CD14-positive monocyte (primary cell): ENCODE measurements around the gene CAMSAP3. TPM values are rescaled to one million over a fixed set of nuclear protein-coding genes. Genes with fewer than 3 reads are reported as not detected.
A peak's percentile ranks its signal among the peaks of the same experiment; 100 is the strongest.

Experiments used
- DNase-seq, 3 donors: peaks; one replicate each; pipeline ENCODE4 v3.0.0-alpha.2; 2011 to 2022
- H2AFZ ChIP-seq: 2 replicates; pipeline ENCODE4 v1.6.0; 2012; ENCODE audit warnings: mild to moderate bottlenecking, low read depth, low read length, inconsistent platforms; ENCODE audit not compliant: insufficient read depth, poor library complexity, severe bottlenecking
- H3K27ac ChIP-seq, 2 donors: 1 replicate in 1 of 2; 2 replicates in 1 of 2; pipeline ENCODE4 v1.5.1; 2012 to 2013; ENCODE audit warnings: low read length in 2 of 2, control low read depth in 1 of 2, inconsistent platforms in 1 of 2, low read depth in 1 of 2, mild to moderate bottlenecking in 1 of 2
- H3K27me3 ChIP-seq, 2 donors: one replicate each; pipeline versions ENCODE4 v1.6.0 to v1.6.1; 2011 to 2013; ENCODE audit warnings: low read length in 2 of 2; ENCODE audit not compliant: control insufficient read depth in 2 of 2, insufficient read depth in 2 of 2
- H3K36me3 ChIP-seq, 2 donors: replicated peaks in 1 of 2; 1 replicate in 1 of 2; 2 replicates in 1 of 2; pipeline versions ENCODE4 v1.5.1 to v1.6.1; 2012 to 2013; ENCODE audit warnings: low read length in 2 of 2, control low read depth in 1 of 2, inconsistent platforms in 1 of 2, mild to moderate bottlenecking in 1 of 2; ENCODE audit not compliant: insufficient read depth in 2 of 2, control insufficient read depth in 1 of 2
- H3K4me1 ChIP-seq, 2 donors: 1 replicate in 1 of 2; 2 replicates in 1 of 2; pipeline versions ENCODE4 v1.5.1 to v1.6.1; 2012 to 2013; ENCODE audit warnings: low read length in 2 of 2, control low read depth in 1 of 2, inconsistent platforms in 1 of 2, mild to moderate bottlenecking in 1 of 2, moderate library complexity in 1 of 2; ENCODE audit not compliant: insufficient read depth in 2 of 2, control insufficient read depth in 1 of 2
- H3K4me2 ChIP-seq: replicated peaks from 2 replicates; pipeline ENCODE3; 2012; ENCODE audit warnings: low read length, moderate library complexity, mild to moderate bottlenecking; ENCODE audit not compliant: poor library complexity, severe bottlenecking; ENCODE audit errors: extremely low read depth
- H3K4me3 ChIP-seq, 3 experiments: fragments of 200-600 bp in 1 of 3; sonication (generic) in 1 of 3; replicated peaks in 1 of 3; 1 replicate in 2 of 3; 2 replicates in 1 of 3; pipeline ENCODE4 v1.5.1; 2011 to 2013; ENCODE audit warnings: low read length in 3 of 3, mild to moderate bottlenecking in 3 of 3, control low read depth in 2 of 3, low read depth in 2 of 3, inconsistent platforms in 1 of 3, moderate library complexity in 1 of 3
- H3K79me2 ChIP-seq: 2 replicates; pipeline ENCODE4 v1.6.0; 2012; ENCODE audit warnings: mild to moderate bottlenecking, control low read depth, inconsistent platforms, low read length, moderate library complexity; ENCODE audit not compliant: insufficient read depth
- H3K9ac ChIP-seq: 2 replicates; pipeline ENCODE4 v1.6.0; 2017; ENCODE audit warnings: low read length, mild to moderate bottlenecking; ENCODE audit not compliant: insufficient read depth, poor library complexity, severe bottlenecking
- H3K9me3 ChIP-seq, 2 donors: replicated peaks in 1 of 2; 1 replicate in 1 of 2; 2 replicates in 1 of 2; pipeline versions ENCODE4 v1.5.1 to v1.6.1; 2012 to 2013; ENCODE audit warnings: low read length in 2 of 2, control low read depth in 1 of 2; ENCODE audit not compliant: control insufficient read depth in 1 of 2, insufficient read depth in 1 of 2
- H4K20me1 ChIP-seq: 2 replicates; pipeline ENCODE4 v1.6.0; 2012; ENCODE audit warnings: mild to moderate bottlenecking, low read length, control low read depth, moderate library complexity; ENCODE audit not compliant: insufficient read depth
- H3K27ac Mint-ChIP-seq, 7 donors: one replicate each; pipeline ENCODE4 v1.8.0; 2020; ENCODE audit warnings: mild to moderate bottlenecking in 7 of 7, mixed read lengths in 7 of 7, moderate library complexity in 6 of 7, inconsistent platforms in 2 of 7
- H3K27me3 Mint-ChIP-seq, 3 donors: one replicate each; pipeline ENCODE4 v1.8.0; 2021 to 2022; ENCODE audit warnings: low read depth in 3 of 3, mild to moderate bottlenecking in 3 of 3, mixed read lengths in 3 of 3, moderate library complexity in 3 of 3, inconsistent platforms in 1 of 3
- H3K36me3 Mint-ChIP-seq, 2 donors: one replicate each; pipeline ENCODE4 v1.8.0; 2020; ENCODE audit warnings: mixed read lengths in 2 of 2, inconsistent platforms in 1 of 2, mild to moderate bottlenecking in 1 of 2
- H3K4me1 Mint-ChIP-seq: one replicate; pipeline ENCODE4 v1.8.0; 2020; ENCODE audit warnings: mild to moderate bottlenecking, mixed read lengths
- H3K4me3 Mint-ChIP-seq, 2 donors: one replicate each; pipeline ENCODE4 v1.8.0; 2020; ENCODE audit warnings: mild to moderate bottlenecking in 2 of 2, mixed read lengths in 2 of 2, moderate library complexity in 1 of 2
- H3K9me3 Mint-ChIP-seq, 7 donors: one replicate each; pipeline ENCODE4 v1.8.0; 2020 to 2022; ENCODE audit warnings: mixed read lengths in 7 of 7, mild to moderate bottlenecking in 6 of 7, moderate library complexity in 6 of 7, inconsistent platforms in 2 of 7
- CTCF ChIP-seq: fragments of 200-600 bp; IDR thresholded peaks from one replicate; pipeline ENCODE4 v1.8.0; 2022; ENCODE audit warnings: antibody characterized with exemption, mild to moderate bottlenecking
- WGBS: methylation state at CpG from one replicate; pipeline ENCODE4 v1.1.5; 2013; ENCODE audit warnings: missing lambda C conversion rate; ENCODE audit not compliant: insufficient coverage; 5-methylcytosine and 5-hydroxymethylcytosine counted together
- intact Hi-C, 2 donors: fragments of 100-400 bp; cut with micrococcal nuclease; formaldehyde crosslinking; loops; one replicate each; pipeline versions ENCODE4 v1.15.0 to v1.15.1; 2023
- polyA plus RNA-seq, 3 donors: library from polyadenylated mRNA; depleted of rRNA in 1 of 3; unstranded in 2 of 3; stranded (reverse) in 1 of 3; fragments of 300-500 nt in 2 of 3; fragments of >200 nt in 1 of 3; fragmentation: Illumina TruSeq in 2 of 3; gene quantifications; 1 replicate in 2 of 3; 2 replicates in 1 of 3; pipeline ENCODE4 v1.2.3, GENCODE V29; 2012 to 2021

CAMSAP3 gene
- polyA plus RNA-seq, 3 donors, result 0.05 TPM; not detected in 2

DNA sequence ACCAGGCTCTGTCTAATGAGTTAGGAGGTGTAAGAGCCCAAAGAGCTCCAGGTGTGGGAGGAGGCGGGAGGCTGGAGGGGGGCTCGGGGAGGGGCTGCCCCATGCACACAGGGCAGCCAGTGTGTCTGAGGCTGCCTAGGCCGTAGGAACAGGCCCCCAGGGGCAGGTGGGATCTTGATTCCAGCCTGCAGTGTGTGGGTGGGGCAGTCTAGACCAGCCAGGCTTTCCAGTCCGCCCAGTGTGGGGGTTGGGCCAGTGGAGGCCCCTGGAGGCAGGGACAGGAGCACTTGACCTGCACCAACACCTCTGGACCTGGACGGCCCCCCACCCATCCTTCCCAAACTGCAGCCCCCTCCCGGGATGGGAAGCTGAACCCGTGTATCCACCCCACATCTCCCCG, 5.4 kb upstream of the CAMSAP3 start:
- no peaks in the 10 kb centered on the region for H3K36me3 ChIP-seq
- Mint-ChIP-seq H3K9me3 (peaks cover 0 to 8% (median 0%) of the 10 kb centered on the region in 7 donors), H3K27ac (no peak overlapping the region), H3K36me3 (peaks cover 0 to 2% of the 10 kb centered on the region in 2 donors), H3K27me3 (peaks cover 26 to 46% (median 45%) of the 10 kb centered on the region in 3 donors), H3K4me3 (no peak overlapping the region), H3K4me1 (peaks cover 2% of the 10 kb centered on the region)
- 78% methylated on average over 6 of the region's 8 CpGs for WGBS
- TF ChIP-seq CTCF, result no peak
- no peak overlapping the region for H2AFZ ChIP-seq
- H3K79me2 ChIP-seq, result no peaks in the 10 kb centered on the region
- intact Hi-C loops, result no loop called here
- no peaks in the 10 kb centered on the region for H4K20me1 ChIP-seq
- no peak overlapping the region for H3K4me2 ChIP-seq
- H3K4me1 ChIP-seq, result peaks cover 0 to 4% of the 10 kb centered on the region in 2 donors
- no peak overlapping the region for H3K9ac ChIP-seq
- H3K4me3 ChIP-seq, result no peak overlapping the region
- H3K9me3 ChIP-seq, result peaks cover 0 to 4% of the 10 kb centered on the region in 2 donors
- peaks cover 10 to 22% of the 10 kb centered on the region in 2 donors for H3K27me3 ChIP-seq
- no peak overlapping the region for H3K27ac ChIP-seq
- DNase-seq, result no peak

DNA sequence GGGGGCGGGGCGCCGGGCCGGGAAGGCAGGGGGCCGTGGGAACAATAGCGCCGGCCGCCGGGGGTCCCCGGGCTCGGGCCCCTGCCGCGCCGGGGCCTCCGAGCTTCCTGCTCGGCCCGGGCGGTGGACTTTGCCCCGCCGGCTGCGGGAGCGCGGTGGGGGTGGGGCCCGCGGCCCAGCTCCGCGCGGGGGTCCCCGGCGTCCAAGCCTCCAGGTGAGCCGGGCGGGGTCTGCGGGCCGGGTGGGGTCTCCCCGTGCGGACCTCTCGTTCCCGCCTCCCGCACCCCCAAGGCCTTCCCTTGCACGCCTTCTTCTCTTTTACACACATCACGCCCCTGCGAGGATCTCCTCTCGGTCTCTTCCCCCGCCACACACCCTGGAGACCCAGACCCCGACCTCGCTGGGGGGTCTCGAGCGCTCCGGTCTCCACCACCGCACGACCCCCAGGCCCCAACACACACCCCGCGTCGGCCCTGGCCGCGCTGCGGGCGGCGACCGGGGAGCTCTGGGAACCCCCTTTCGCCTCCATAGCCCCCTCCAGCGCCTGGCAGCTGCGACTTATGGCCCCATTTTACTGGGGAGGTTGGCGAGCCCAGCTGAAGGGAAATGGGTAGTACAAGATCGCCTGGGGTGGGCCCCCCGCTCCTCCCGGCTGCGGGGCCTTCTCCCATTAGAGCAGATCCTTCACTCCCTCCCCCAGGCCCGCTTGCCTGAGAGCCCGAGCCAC, 711 bp downstream of the CAMSAP3 start:
- H2AFZ ChIP-seq, result no peak overlapping the region
- no peak for TF ChIP-seq CTCF
- H3K4me1 ChIP-seq, result peaks cover 4 to 6% of the 10 kb centered on the region in 2 donors
- Mint-ChIP-seq H3K27ac (no peak overlapping the region), H3K4me1 (peaks cover 6% of the 10 kb centered on the region), H3K9me3 (peaks cover 0 to 23% (median 2%) of the 10 kb centered on the region in 7 donors), H3K4me3 (peak overlapping the region; percentile 54 to 72), H3K36me3 (peaks cover 0 to 2% of the 10 kb centered on the region in 2 donors), H3K27me3 (peaks cover 57 to 62% (median 62%) of the 10 kb centered on the region in 3 donors)
- H3K27me3 ChIP-seq, result peaks cover 33 to 51% of the 10 kb centered on the region in 2 donors
- WGBS, result 4% methylated on average over 47 of the region's 70 CpGs
- H4K20me1 ChIP-seq, result no peaks in the 10 kb centered on the region
- H3K79me2 ChIP-seq, result no peaks in the 10 kb centered on the region
- H3K4me2 ChIP-seq, result peak overlapping the region; percentile 66
- H3K36me3 ChIP-seq, result no peaks in the 10 kb centered on the region
- DNase-seq, result no peak
- H3K4me3 ChIP-seq, result peak overlapping the region in 1 of 3 experiments; percentile 14
- intact Hi-C loops, result no loop called here
- H3K9me3 ChIP-seq, result peaks cover 0 to 15% of the 10 kb centered on the region in 2 donors
- H3K9ac ChIP-seq, result no peak overlapping the region
- H3K27ac ChIP-seq, result no peak overlapping the region
